ENCODE measurements around the gene KRTAP20-2. TPM values are rescaled to one million over a fixed set of nuclear protein-coding genes. Genes with fewer than 3 reads are reported as not detected.

The KRTAP20-2 gene
- total RNA-seq, 6 experiments from 2014 or later = not detected

GRCh38 chr21:30628109-30628508, 6.9 kb upstream of the KRTAP20-2 start:
- Histone ChIP-seq H3K4me1 (no peaks in the 10 kb centered on the region), H3K27ac (no peak overlapping the region), H3K27me3 (no peaks in the 10 kb centered on the region), H3K9me3 (no peaks in the 10 kb centered on the region), H3K36me3 (no peaks in the 10 kb centered on the region), H3K4me3 (no peak overlapping the region)
- 62% methylated on average over 4 of the region's 4 CpGs for WGBS (ENCODE audit: insufficient coverage, low coverage, low lambda C conversion rate, missing lambda C conversion rate)
- no peak for TF ChIP-seq CTCF (IDR thresholded peaks at IDR 0.05)
- TF ChIP-seq POLR2A (IDR thresholded peaks at IDR 0.05) = no peak
- intact Hi-C loops (cut with DNase I) = no loop called here
- DNase-seq (no peak), ATAC-seq (no peak)

GRCh38 chr21:30629200-30629599, 5.8 kb upstream of the KRTAP20-2 start:
- 40% methylated on average over 1 of the region's 1 CpG for WGBS (ENCODE audit: insufficient coverage, low coverage, low lambda C conversion rate, missing lambda C conversion rate)
- intact Hi-C loops (cut with DNase I) = no loop called here
- Histone ChIP-seq H3K36me3 (no peaks in the 10 kb centered on the region), H3K4me1 (no peaks in the 10 kb centered on the region), H3K27me3 (no peaks in the 10 kb centered on the region), H3K9me3 (no peaks in the 10 kb centered on the region), H3K4me3 (no peak overlapping the region), H3K27ac (no peak overlapping the region)
- TF ChIP-seq CTCF (IDR thresholded peaks at IDR 0.05) (no peak), POLR2A (IDR thresholded peaks at IDR 0.05) (no peak)
- DNase-seq = no peak
- ATAC-seq = no peak

GRCh38 chr21:30638686-30639085, 3.7 kb downstream of the KRTAP20-2 start:
- no peaks in the 10 kb centered on the region for H3K27me3 ChIP-seq
- H3K4me3 ChIP-seq = no peak overlapping the region
- intact Hi-C loops (cut with DNase I) = no loop called here
- H3K9me3 ChIP-seq = no peaks in the 10 kb centered on the region
- no peaks in the 10 kb centered on the region for H3K36me3 ChIP-seq
- H3K4me1 ChIP-seq = no peaks in the 10 kb centered on the region
- H3K27ac ChIP-seq = no peak overlapping the region
- no peak for ATAC-seq
- WGBS (ENCODE audit: insufficient coverage, low coverage, low lambda C conversion rate, missing lambda C conversion rate) = 90% methylated on average over 3 of the region's 3 CpGs
- TF ChIP-seq CTCF (IDR thresholded peaks at IDR 0.05) (no peak), POLR2A (IDR thresholded peaks at IDR 0.05) (no peak)
- no peak for DNase-seq

- H3K4me1 ChIP-seq = no peaks in the 10 kb centered on the region
- no peaks in the 10 kb centered on the region for H3K9me3 ChIP-seq
- 65% methylated on average over 2 of the region's 2 CpGs for WGBS (ENCODE audit: insufficient coverage, low coverage, low lambda C conversion rate, missing lambda C conversion rate)
- TF ChIP-seq POLR2A (IDR thresholded peaks at IDR 0.05) = no peak
- TF ChIP-seq CTCF (IDR thresholded peaks at IDR 0.05) = no peak
- no peaks in the 10 kb centered on the region for H3K36me3 ChIP-seq
- H3K27ac ChIP-seq = no peak within 1 kb of the TSS
- intact Hi-C loops (cut with DNase I) = no loop called here
- DNase-seq = no peak
- no peaks in the 10 kb centered on the region for H3K27me3 ChIP-seq
- no peak within 1 kb of the TSS for H3K4me3 ChIP-seq
- ATAC-seq = no peak
Measured at GRCh38 chr21:30642564-30642963, 7.6 kb downstream of the KRTAP20-2 start, which contains the start of gene KRTAP20-3. KRTAP20-3 (plus strand) TSS chr21:30642864.

GRCh38 chr21:30646904-30647414, 12.0 kb downstream of the KRTAP20-2 start:
- ATAC-seq (no peak), DNase-seq (no peak)
- TF ChIP-seq CTCF (IDR thresholded peaks at IDR 0.05) (no peak), POLR2A (IDR thresholded peaks at IDR 0.05) (no peak)
- H3K4me1 ChIP-seq = no peaks in the 10 kb centered on the region
- intact Hi-C loops (cut with DNase I) = no loop called here
- H3K36me3 ChIP-seq = no peaks in the 10 kb centered on the region
- no peak overlapping the region for H3K27ac ChIP-seq
- WGBS (ENCODE audit: insufficient coverage, low coverage, low lambda C conversion rate, missing lambda C conversion rate) = 27% methylated on average over 1 of the region's 1 CpG
- no peaks in the 10 kb centered on the region for H3K9me3 ChIP-seq
- no peaks in the 10 kb centered on the region for H3K27me3 ChIP-seq
- H3K4me3 ChIP-seq = no peak overlapping the region
